ENCODE measurements around the gene RALGDS. TPM values are rescaled to one million over a fixed set of nuclear protein-coding genes. Genes with fewer than 3 reads are reported as not detected.

RALGDS gene
- total and polyA plus RNA-seq, 9 of the 15 experiments (the other 6 are each of a cell fraction or from before 2014, with no cell fraction given) = 0.75 to 43.3 (median 27.1) TPM

DNA sequence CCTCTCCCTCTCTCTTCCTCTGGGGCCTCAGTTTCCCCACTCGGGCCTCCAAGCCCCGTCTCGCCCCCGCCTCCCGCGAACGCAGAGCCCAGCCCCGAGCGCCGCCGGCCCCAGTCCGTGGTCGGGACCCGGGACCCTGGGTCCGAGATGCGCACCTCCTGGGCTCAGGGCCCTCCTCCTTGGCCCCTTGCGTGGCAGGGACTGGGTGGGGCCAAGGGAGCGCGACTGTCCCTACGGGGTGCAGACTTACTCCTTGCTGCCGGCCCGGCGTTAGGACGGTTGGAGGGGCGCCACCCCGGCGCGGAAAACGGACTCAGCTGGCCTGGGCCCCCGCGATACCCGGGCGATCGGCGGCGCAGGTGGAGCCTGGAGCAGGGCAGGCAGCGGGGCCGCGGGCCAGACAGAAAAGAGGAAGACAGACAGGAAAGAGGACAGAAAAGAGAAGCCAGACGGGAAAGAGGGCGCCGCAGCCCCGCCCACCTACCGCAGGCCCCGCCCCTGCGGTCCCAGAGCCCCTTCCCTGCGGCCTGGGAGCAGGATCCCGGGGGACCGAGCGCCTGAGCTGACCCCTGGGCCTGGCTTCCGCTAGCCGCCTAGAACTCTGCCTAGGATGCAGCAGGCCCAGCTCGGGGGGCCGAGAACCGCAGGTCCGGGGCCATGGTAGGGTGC is 42.6 kb upstream of the RALGDS start, which contains the start of gene GBGT1 (continued):
- TF ChIP-seq DDX20 (tag; IDR thresholded peaks at IDR 0.05; ENCODE audit: low read depth) = no peak
- no peak for TF ChIP-seq XRCC3 (IDR thresholded peaks at IDR 0.05)
- TF ChIP-seq, protein P1, sequence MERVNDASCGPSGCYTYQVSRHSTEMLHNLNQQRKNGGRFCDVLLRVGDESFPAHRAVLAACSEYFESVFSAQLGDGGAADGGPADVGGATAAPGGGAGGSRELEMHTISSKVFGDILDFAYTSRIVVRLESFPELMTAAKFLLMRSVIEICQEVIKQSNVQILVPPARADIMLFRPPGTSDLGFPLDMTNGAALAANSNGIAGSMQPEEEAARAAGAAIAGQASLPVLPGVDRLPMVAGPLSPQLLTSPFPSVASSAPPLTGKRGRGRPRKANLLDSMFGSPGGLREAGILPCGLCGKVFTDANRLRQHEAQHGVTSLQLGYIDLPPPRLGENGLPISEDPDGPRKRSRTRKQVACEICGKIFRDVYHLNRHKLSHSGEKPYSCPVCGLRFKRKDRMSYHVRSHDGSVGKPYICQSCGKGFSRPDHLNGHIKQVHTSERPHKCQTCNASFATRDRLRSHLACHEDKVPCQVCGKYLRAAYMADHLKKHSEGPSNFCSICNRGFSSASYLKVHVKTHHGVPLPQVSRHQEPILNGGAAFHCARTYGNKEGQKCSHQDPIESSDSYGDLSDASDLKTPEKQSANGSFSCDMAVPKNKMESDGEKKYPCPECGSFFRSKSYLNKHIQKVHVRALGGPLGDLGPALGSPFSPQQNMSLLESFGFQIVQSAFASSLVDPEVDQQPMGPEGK (CRISPR knock-in tag; IDR thresholded peaks at IDR 0.05; ENCODE audit: borderline replicate concordance) = no peak
- TF ChIP-seq, protein P2, sequence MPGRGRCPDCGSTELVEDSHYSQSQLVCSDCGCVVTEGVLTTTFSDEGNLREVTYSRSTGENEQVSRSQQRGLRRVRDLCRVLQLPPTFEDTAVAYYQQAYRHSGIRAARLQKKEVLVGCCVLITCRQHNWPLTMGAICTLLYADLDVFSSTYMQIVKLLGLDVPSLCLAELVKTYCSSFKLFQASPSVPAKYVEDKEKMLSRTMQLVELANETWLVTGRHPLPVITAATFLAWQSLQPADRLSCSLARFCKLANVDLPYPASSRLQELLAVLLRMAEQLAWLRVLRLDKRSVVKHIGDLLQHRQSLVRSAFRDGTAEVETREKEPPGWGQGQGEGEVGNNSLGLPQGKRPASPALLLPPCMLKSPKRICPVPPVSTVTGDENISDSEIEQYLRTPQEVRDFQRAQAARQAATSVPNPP (IDR thresholded peaks at IDR 0.05; ENCODE audit: borderline replicate concordance, insufficient read depth, insufficient read length) = no peak
- no peak for TF ChIP-seq TCF7L2 (IDR thresholded peaks at IDR 0.05; ENCODE audit: low read depth, low read length)
- TF ChIP-seq, protein P3, sequence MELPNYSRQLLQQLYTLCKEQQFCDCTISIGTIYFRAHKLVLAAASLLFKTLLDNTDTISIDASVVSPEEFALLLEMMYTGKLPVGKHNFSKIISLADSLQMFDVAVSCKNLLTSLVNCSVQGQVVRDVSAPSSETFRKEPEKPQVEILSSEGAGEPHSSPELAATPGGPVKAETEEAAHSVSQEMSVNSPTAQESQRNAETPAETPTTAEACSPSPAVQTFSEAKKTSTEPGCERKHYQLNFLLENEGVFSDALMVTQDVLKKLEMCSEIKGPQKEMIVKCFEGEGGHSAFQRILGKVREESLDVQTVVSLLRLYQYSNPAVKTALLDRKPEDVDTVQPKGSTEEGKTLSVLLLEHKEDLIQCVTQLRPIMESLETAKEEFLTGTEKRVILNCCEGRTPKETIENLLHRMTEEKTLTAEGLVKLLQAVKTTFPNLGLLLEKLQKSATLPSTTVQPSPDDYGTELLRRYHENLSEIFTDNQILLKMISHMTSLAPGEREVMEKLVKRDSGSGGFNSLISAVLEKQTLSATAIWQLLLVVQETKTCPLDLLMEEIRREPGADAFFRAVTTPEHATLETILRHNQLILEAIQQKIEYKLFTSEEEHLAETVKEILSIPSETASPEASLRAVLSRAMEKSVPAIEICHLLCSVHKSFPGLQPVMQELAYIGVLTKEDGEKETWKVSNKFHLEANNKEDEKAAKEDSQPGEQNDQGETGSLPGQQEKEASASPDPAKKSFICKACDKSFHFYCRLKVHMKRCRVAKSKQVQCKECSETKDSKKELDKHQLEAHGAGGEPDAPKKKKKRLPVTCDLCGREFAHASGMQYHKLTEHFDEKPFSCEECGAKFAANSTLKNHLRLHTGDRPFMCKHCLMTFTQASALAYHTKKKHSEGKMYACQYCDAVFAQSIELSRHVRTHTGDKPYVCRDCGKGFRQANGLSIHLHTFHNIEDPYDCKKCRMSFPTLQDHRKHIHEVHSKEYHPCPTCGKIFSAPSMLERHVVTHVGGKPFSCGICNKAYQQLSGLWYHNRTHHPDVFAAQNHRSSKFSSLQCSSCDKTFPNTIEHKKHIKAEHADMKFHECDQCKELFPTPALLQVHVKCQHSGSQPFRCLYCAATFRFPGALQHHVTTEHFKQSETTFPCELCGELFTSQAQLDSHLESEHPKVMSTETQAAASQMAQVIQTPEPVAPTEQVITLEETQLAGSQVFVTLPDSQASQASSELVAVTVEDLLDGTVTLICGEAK (IDR thresholded peaks at IDR 0.05) = 0 out of 2 replicates have a peak, but pooled peaks have one; percentile 56
- TF ChIP-seq, protein P3 (CRISPR knock-in tag; IDR thresholded peaks at IDR 0.05) = no peak
- peak; percentile 89 for TF ChIP-seq POLR2G (IDR thresholded peaks at IDR 0.05; ENCODE audit: low read depth, low read length)
- TF ChIP-seq U2AF1 (optimal IDR thresholded peaks at IDR 0.05; ENCODE audit: low read depth, low read length) = peak; percentile 88
- TF ChIP-seq RB1 (IDR thresholded peaks at IDR 0.05; ENCODE audit: low read depth) = peak; percentile 39; the same call in 1 of the 2 replicates
- TF ChIP-seq RBFOX2 (IDR thresholded peaks at IDR 0.05; ENCODE audit: low read depth, low read length) = peak; percentile 86
- TF ChIP-seq HMGN3 (IDR thresholded peaks at IDR 0.05; ENCODE audit: borderline replicate concordance, extremely low read depth, insufficient read length, low read depth, low read length) = peak; percentile 39
- TF ChIP-seq KDM5B (IDR thresholded peaks at IDR 0.05; ENCODE audit: insufficient replicate concordance, low read depth, low read length) = peak; percentile 62
- no peak for TF ChIP-seq ZNF507 (tag; conservative IDR thresholded peaks at IDR 0.05)
- 0 out of 2 replicates have a peak, but pooled peaks have one; percentile 61 for TF ChIP-seq ZNF232 (CRISPR knock-in tag; IDR thresholded peaks at IDR 0.05)
